GM19240 (cell line): ENCODE measurements around the gene RNF130.
"Not testable (repeated sequence)": the region's sequence is repeated elsewhere in the genome, so short reads cannot be mapped to it uniquely, and the experiment has no call there.

Source experiments
- DNase-seq: peaks from one replicate; pipeline ENCODE4 v3.0.0; 2011; ENCODE audit warnings: low spot score; ENCODE audit not compliant: insufficient read length

RNF130 gene

DNA sequence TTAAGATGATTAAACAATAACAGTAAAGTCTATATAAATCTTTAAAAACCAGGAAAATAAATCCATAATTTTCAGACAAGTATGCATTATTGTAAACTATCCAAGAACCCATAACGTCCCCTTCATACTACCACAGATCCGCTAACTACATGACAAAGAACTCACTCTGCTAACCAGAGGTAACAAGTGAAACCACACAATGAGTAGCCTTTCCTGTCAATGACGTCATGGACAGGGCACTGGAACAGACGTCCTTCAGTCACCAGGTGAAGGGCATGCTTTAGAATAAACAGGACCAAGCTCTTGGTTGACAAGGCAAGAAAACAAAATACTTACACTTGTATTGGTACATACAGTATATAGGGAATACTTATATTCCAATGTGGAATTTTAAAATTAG, 45.2 kb downstream of the RNF130 start:
- DNase-seq = no peak

DNA sequence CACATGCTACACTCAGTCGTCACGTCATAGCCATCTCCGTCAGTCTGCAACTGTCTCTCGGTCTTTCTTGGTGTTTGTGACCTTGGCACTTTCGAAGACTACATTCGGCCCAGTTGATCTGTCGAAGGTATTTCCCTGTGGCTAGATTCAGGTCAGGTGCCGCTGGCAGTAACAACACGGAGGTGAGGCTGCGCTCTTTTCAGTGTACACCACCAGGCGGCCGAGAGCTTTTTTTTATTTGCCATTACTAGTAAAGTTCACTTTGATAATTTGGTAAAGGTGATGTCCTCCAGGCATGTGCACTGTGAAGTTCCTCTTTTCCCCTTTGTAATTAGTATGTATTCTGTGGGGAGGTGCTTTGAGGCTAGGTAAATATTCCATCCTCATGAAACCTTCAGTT, 49.7 kb downstream of the RNF130 start:
- DNase-seq = no peak

DNA sequence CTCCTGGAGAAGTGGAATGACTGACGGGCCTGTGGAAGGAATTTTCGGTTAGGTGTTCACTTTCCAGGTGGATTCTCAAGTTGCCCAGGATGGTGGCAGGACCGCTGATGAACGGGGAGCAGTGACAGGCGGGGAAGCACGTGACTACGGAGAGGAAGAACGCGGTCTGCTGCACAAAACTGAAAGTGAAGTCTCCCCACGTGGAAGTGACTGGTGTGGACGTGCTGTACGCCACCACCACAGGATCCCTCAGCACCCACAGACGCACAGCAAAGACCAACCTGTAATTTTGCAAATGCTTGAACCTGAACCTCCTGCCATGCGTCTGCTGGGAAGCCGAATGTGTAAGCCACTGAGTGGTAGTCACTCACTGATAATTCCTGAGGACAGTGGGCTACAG, 51.4 kb downstream of the RNF130 start:
- DNase-seq = no peak

DNA sequence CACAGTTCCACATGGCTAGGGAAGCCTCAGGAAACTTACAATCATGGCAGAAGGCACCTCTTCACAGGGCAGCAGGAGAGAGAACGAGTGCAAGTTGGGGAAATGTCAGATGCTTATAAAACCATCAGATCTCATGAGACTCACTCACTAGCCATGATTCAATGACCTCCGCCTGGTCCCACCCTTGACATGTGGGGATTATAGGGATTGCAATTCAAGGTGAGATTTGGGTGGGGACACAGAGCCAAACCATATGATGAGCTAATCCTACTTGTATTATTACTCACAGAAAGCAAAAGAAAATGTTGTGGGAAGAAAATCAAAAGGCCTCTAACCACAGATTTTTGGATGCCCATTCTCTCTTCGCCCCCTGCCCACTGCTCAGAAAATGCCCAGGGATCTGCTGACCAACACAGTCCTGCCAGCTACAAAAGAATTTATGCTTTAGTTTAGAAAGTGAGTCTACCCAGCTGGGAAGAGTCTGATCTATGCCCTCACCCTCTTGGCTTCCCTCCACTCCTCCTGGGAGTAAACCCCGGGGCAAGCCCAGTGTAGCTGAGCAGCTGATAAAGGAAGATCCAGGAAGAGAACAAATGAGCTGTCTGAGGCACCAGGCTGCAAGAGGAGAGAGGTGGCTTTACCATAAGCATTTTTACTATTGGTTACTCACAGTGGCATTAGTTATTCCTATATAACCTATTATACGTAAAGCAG, 53.1 kb downstream of the RNF130 start:
- no peak for DNase-seq

DNA sequence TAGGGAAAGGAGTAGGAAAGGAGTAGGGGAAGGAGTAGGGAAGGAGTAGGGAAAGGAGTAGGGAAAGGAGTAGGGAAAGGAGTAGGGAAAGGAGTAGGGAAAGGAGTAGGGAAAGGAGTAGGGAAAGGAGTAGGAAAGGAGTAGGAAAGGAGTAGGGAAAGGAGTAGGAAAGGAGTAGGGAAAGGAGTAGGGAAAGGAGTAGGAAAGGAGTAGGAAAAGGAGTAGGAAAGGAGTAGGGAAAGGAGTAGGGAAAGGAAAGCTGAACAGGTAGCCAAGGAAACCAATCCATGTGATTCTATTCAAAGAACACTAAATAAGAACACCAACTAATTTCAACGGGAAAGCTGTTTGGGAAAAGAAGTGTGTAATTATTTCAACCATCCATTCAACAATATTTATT, 56.0 kb downstream of the RNF130 start:
- DNase-seq = not testable (repeated sequence)

DNA sequence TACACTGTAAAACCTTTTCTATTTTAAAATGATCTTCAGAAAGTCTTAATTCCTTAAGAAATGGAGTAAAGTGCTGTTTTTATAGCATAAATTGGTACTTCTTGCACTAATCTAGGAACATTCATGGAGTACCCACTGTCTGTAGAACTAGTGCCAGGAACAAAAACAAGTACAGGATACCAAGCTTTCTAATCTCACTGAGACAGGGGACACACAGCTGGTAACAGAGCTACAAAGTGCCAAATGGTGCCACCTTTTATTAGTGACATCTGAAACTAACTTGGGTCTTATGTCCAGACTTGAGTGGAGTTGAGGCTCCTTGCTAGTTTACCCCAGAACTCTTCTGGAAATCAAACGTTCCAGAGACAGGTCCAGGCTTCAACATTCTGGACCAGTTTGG, 57.9 kb downstream of the RNF130 start:
- DNase-seq = no peak

DNA sequence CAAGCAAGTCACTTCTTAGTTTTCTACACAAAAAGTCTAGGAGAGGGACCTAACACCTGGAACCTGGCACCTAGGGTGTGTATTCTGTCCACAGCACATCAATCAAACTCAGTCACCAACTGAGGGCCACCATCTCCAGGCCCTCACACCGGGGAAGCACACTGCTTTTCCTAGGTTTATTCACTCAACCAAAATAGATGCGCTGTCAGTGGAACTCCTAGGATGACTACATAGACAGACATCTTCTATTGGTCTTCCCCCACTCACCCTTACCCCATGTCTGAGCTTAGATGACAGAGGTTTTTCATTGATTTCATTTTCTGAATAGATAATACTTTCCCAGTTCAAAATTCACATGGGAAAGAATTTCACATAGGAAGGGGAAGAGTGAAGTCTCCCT, 59.2 kb downstream of the RNF130 start:
- no peak for DNase-seq

DNA sequence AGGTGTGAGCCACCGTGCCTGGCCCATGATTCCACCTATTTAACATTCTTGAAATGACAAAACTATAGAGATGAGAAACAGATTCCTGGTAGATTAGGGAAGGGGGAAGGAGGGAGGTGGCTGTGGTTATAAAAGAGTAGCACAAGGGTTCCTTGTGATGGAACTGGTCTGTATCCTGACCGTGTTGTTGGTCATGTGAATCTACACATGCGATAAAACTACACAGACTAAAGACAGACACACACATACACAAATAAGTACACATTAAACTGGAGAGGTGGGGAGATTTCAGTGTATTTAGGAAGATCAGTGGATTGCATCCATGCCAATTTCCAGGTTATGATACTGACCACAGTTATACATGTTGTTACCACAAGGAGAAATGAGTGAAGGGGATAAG, 60.9 kb downstream of the RNF130 start:
- no peak for DNase-seq

DNA sequence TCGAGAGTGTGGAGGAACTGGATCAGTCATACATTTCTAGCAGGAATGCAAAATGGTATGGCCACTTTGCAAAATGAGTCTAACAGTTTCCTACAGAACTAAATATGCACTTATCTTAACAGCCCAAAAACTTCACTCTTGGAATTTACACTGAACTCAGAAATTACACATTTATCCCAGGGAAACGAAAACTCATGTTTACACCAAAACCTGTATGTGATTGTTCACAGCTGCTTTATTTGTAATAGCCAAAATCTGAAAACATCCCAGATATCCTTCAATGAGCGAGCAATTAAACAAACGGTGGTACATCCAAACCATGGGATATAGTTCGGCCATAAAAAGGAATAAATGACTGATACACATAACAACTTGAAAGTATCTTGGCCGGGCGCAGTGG, 62.0 kb downstream of the RNF130 start:
- no peak for DNase-seq

DNA sequence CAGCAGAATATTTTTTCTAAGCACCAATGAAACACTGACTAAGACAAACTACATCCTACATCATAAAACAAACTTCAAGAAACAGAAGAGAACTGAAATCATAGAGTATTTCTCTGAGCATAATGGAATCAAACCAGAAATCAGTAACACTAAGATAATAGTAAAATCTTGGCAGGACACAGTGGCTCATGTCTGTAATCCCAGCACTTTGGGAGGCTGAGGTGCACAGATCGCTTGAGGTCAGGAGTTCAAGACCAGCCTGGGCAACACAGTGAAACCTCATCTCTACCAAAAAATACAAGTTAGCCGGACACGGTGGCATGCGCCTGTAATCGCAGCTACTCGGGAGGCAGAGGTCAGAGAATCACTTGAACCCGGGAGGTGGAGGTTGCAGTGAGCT, 63.1 kb downstream of the RNF130 start:
- no peak for DNase-seq

DNA sequence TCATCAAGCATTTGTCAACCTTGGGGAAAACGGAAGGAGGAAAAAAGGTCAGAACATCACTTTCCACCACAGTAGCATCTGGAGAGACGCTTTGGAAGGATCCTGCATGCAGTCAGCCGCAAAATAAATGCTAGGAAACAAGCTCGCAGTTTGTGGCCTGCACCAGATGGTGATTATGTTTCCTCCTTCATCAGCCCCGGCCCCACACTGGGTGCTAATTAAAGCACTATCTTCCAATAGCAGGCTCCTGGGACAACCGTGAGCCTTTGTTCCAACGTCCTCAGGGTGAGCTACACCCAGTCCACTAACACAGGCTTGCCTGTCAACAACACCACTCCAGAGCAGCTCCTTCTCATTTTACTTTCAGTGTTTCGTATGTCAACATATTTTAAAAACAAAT, 64.0 kb downstream of the RNF130 start:
- no peak for DNase-seq

DNA sequence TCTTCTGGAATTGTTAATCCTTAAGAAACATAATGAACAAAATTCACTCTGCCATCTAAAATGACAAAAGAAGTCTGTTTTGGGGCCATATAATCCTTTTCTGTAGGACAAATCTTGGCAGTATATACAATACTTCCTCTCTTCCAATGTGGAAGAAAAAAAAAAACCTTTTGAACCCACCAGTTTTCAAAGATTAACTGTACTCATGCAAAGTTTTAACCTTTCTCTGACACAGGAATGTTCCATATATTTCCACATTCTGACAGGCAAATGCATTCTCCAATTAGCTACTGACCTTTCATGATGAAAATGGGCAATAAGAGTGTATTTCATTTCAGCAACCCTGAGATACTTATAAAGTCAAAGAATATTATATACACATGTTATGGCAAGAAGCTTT, 65.4 kb downstream of the RNF130 start:
- no peak for DNase-seq

DNA sequence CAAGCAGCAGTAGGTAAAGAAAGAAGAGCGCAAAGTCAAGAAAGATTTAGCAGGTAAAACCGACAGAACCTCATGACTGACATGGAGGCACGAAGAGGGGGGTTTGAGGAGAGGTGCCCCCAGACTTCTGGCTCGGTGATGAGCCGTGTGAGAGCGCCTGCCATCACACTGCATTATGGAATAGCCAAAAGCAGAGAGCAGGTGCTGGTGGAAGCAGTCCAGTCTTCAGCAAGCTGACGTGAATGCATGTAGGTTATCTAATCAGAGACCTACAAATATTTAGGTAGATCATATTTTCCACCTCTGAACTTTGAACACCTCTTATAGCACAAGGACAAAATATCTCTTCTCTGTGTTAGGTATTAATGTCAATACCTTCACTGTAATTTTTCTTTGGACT, 68.4 kb downstream of the RNF130 start:
- no peak for DNase-seq

DNA sequence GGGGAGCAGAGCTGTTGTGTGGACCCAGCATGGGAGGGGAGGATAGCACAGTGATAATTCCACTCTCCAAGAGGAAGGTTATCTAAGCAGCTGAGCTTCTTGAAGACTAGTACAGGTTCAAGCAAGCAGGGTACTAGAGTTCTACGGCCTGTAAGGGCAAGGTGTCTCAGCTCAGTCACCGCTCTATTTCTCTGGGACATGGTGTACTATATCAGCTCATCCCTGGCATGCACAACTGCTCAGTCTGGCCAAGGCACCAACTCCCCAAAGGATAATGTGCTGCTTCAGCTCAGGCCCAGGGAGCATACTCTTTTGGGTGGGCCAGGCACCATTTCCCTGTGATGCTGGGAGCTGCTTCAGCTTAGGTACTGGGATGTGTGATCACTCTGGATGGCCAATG, 69.8 kb downstream of the RNF130 start:
- no peak for DNase-seq

DNA sequence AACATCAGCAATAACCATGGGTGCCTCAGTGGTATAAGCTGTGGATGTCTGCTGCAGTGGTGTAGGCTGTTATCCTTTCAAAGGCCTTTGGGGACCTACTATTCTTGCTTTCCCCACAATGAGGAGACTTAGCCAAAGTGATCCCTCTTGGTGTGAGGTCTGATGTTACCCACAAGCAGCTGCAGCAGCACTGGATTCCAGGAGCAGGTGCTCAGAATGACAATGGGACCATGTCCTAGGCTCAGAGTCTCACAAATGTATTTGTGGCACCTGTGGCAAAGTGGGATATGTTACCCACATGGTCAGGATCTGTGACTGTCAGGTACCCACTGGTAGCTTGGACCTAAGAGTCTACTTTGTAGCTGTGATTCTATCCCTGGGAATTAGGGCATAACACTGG, 70.4 kb downstream of the RNF130 start:
- no peak for DNase-seq

DNA sequence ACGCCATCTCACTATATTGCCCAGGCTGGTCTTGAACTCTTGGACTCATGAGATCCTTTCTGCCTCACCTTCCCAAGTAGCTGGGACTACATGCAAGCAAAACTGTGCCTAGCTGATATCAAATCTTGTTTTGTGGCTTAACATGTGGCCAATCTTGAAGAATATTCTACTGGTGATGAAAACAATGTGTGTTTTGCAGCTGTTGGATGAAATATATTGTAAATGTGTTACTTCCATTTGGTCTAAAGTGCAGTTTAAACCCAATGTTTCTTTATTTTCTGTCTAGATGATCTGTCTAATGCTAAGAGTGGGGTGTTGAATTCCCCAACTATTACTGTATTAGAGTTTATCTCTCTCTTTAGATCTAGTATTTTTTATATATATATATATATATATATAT, 73.1 kb downstream of the RNF130 start:
- no peak for DNase-seq

DNA sequence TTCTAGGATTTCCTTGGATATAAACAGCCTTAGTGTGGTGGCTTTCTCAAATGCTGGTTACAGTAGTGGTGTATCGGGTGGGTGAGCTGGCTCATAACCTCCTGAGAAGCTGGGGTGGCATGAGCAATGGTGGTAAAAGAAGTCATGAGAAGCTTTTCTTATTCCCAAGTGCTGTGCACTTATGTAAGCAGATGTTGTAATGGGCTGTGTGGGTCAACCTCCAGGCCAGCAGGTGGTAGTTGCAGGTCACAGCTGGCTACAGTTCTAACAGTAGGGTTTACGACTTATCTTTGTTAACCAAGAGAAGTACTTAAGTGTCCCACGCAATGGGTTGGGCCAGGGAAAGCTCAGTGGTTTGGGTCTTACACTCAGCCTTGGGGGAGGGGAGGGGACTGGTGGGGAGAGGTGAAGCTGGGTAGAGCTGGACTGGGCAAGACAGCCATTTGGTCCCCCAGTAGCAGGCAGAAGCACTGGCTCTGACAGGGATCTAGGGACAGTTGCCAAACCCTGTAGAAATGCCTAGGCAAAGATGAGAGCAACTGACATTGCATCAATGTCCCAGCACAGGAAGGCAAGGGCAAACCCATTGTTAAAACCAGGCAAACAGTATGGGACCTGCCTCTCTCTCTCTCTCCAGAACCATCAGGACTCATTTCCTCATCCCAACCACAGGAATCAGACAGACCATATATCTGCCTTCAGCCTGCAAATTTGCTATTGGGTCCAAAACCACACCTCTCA, 76.8 kb downstream of the RNF130 start:
- DNase-seq = no peak

DNA sequence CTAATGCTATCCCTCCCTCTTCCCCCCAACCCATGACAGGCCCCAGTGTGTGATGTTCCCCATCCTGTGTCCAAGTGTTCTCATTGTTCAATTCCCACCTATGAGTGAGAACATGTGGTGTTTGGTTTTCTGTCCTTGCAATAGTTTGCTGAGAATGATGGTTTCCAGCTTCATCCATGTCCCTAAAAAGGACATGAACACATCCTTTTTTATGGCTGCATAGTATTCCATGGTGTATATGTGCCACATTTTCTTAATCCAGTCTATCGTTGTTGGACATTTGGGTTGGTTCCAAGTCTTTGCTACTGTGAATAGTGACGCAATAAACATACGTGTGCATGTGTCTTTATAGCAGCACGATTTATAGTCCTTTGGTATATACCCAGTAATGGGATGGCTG, 78.7 kb downstream of the RNF130 start:
- DNase-seq = not testable (repeated sequence)

DNA sequence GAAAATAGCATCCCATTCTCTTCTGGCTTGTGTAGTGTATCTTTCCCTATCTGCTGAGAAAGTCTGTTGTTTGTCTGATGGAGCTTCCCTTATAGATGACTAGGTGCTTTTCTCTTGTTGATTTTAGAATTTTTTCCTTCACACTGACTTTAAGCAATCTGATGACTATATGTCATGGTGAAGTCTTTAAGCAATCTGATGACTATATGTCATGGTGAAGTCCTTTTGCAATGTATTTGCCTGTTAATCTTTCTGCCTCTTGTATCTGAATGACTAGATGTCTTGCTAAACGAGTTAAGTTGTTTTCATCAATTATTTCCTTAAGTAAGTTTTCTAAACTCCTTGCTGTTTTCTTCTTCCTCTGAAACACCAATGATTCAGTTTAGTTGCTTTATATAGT, 80.5 kb downstream of the RNF130 start:
- DNase-seq = no peak

DNA sequence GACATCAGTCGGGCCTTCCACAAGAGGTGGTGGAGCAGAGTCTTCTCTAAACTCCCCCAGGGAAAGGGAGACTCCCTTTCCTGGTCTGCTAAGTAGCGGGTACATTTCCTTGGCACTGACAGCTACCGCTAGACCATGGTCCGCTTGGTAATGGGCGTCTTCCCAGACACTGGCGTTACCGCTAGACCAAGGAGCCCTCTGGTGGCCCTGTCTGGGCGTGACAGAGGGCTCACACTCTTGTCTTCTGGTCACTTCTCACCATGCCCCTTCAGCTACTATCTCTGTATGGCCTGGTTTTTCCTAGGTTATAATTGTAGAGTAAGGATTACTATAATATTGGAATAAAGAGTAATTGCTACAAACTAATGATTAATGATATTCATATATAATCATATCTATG, 81.0 kb downstream of the RNF130 start:
- not testable (repeated sequence) for DNase-seq

DNA sequence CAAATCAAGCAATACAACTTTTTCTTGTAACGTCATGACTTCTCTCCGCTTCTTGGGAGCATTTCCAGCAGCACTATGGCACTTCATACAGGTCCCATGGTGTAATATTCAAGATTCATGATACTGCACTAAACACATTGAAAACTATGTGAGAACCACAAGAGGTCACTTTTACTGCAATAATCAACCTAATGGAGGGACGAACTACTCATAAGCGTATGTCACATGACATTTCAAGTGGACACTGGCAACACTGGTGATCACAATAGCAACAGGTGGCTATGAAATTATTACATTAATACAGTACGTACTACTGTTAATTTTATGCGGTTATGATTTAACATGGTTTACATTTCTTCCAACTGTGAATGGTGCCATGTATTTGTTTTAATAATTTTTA, 85.2 kb downstream of the RNF130 start:
- DNase-seq = no peak

DNA sequence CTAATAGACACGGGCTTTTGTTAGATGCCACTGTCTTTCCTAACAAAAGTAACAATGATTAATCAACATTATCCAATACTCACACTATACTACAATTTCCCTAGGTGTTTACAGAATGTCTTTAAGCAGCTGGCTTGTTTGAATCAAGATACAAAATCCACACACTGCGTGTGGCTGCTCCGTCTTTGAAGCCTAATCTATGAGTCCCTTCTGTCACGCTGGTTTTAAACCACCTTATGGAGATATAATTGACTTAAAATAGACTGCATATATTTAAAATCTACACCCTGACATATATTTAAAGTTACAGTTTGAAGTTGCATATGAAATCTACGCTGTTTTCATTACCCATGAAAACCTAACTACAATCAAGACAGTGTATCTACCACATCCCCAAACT, 89.9 kb downstream of the RNF130 start:
- DNase-seq = no peak

DNA sequence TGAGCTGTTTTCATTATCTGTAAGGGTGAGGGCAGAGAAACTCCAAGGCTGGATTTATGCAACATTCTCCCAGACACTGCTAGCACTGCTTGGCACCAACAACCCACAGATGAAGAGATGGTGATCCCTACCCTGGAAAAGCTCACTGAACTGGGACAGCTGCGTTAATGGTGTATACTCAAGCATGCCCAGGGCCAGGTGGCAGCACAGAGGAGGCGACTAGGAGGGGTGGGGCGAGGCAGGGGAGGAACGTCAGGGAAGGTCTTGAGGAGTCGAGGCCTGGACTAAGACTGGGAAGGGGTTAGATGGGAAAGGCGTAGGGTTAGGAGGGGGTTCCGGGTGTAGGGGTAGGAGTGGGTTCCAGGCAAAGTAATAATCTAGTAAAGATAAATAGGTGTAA, 90.8 kb downstream of the RNF130 start:
- no peak for DNase-seq
